HEK293 (cell line): ENCODE results near the gene SEC11A.

Experiments
- CTCF ChIP-seq: fragments of 450-650 bp; formaldehyde crosslinking; IDR thresholded peaks from 2 replicates; pipeline ENCODE4 v1.5.1; 2016; ENCODE audit warnings: missing biosample characterization, missing genetic modification characterization
- SALL2 ChIP-seq: fragments of 450-650 bp; formaldehyde crosslinking; IDR thresholded peaks from 2 replicates; pipeline ENCODE4 v1.5.0; 2017; ENCODE audit warnings: missing biosample characterization, mild to moderate bottlenecking, missing genetic modification characterization, borderline replicate concordance
- ZNF239 ChIP-seq: fragments of 450-650 bp; formaldehyde crosslinking; IDR thresholded peaks from 2 replicates; pipeline ENCODE4 v1.5.1; 2016; ENCODE audit warnings: missing biosample characterization, missing genetic modification characterization
- ZNF670 ChIP-seq: fragments of 450-650 bp; formaldehyde crosslinking; IDR thresholded peaks from 2 replicates; pipeline ENCODE4 v1.5.1; 2016; ENCODE audit warnings: missing biosample characterization, missing genetic modification characterization, low read depth
- ZNF768 ChIP-seq: fragments of 450-650 bp; formaldehyde crosslinking; IDR thresholded peaks from 2 replicates; pipeline ENCODE4 v1.5.1; 2018; ENCODE audit warnings: missing biosample characterization, mild to moderate bottlenecking, missing genetic modification characterization
- ZNF776 ChIP-seq: fragments of 450-650 bp; formaldehyde crosslinking; IDR thresholded peaks from 2 replicates; pipeline ENCODE4 v1.5.0; 2017; ENCODE audit warnings: missing biosample characterization, missing genetic modification characterization, borderline replicate concordance

- no peak for TF ChIP-seq CTCF (tag by site-specific recombination)
- no peak for TF ChIP-seq SALL2 (tag by site-specific recombination)
- no peak for TF ChIP-seq ZNF670
- TF ChIP-seq ZNF768 (tag by site-specific recombination), result no peak
- TF ChIP-seq ZNF776 (tag by site-specific recombination), result no peak
- no peak for TF ChIP-seq ZNF239 (tag by site-specific recombination)
Measured at GRCh38 chr15:84750583-84751092, 34.7 kb upstream of the SEC11A start.
